ENCODE results near the gene CCSER2. TPM values are rescaled to one million over a fixed set of nuclear protein-coding genes. Genes with fewer than 3 reads are reported as not detected.

Gene CCSER2
- polyA plus RNA-seq, 3 donors = 7.4 to 23.3 (median 14.3) TPM

GRCh38 chr10:84341983-84342382, 13.6 kb downstream of the CCSER2 start:
- Histone ChIP-seq H3K27ac (ENCODE audit: low read depth in 1 of 2, low read length in 2 of 2) (no peak overlapping the region), H4K20me1 (ENCODE audit: insufficient read depth, low read length) (peaks cover 49% of the 10 kb centered on the region), H3K36me3 (replicated peaks in 1 of 2; ENCODE audit: control insufficient read depth in 1 of 2, insufficient read depth in 2 of 2, low read length in 2 of 2) (no peaks in the 10 kb centered on the region), H3K27me3 (ENCODE audit: control insufficient read depth in 2 of 2, insufficient read depth in 2 of 2, low read length in 2 of 2) (no peaks in the 10 kb centered on the region), H3K4me2 (replicated peaks; ENCODE audit: extremely low read depth, low read length, poor library complexity, severe bottlenecking) (no peak overlapping the region), H3K79me2 (ENCODE audit: insufficient read depth, low read length) (peaks cover 6% of the 10 kb centered on the region), H3K9ac (ENCODE audit: insufficient read depth, low read length, poor library complexity, severe bottlenecking) (no peak overlapping the region), H3K9me3 (replicated peaks in 1 of 2; ENCODE audit: control insufficient read depth in 1 of 2, insufficient read depth in 1 of 2, low read length in 2 of 2) (no peaks in the 10 kb centered on the region), H3K4me3 (replicated peaks in 1 of 3; ENCODE audit: low read depth in 2 of 3, low read length in 3 of 3) (no peak overlapping the region), H3K4me1 (ENCODE audit: control insufficient read depth in 1 of 2, insufficient read depth in 2 of 2, low read length in 2 of 2) (no peaks in the 10 kb centered on the region), H2AFZ (ENCODE audit: insufficient read depth, low read depth, low read length, poor library complexity, severe bottlenecking) (no peak overlapping the region)
- H3K9me3 Mint-ChIP-seq = peaks cover 0 to 1% (median 0%) of the 10 kb centered on the region in 7 donors
- H3K27me3 Mint-ChIP-seq (ENCODE audit: low read depth in 3 of 3) = no peaks in the 10 kb centered on the region
- no peak overlapping the region for H3K4me3 Mint-ChIP-seq
- peaks cover 4 to 8% of the 10 kb centered on the region in 2 donors for H3K36me3 Mint-ChIP-seq
- WGBS (ENCODE audit: insufficient coverage) = no CpG with 5 or more reads among the region's 1 CpG
- peaks cover 4% of the 10 kb centered on the region for H3K4me1 Mint-ChIP-seq
- peak overlapping the region in 1 of 7 donors; percentile 24 for H3K27ac Mint-ChIP-seq
- DNase-seq = peak in 1 of 3 donors; percentile 19
- TF ChIP-seq CTCF (IDR thresholded peaks at IDR 0.05) = no peak
- intact Hi-C loops (cut with micrococcal nuclease) = no loop called here

- no peak overlapping the region for H3K4me3 ChIP-seq (replicated peaks in 1 of 3; ENCODE audit: low read depth in 2 of 3, low read length in 3 of 3)
- H3K4me1 ChIP-seq (ENCODE audit: control insufficient read depth in 1 of 2, insufficient read depth in 2 of 2, low read length in 2 of 2) = no peaks in the 10 kb centered on the region
- DNase-seq = no peak
- H3K36me3 ChIP-seq (replicated peaks in 1 of 2; ENCODE audit: control insufficient read depth in 1 of 2, insufficient read depth in 2 of 2, low read length in 2 of 2) = no peaks in the 10 kb centered on the region
- Mint-ChIP-seq H3K4me3 (no peak overlapping the region), H3K27ac (no peak overlapping the region), H3K27me3 (ENCODE audit: low read depth in 3 of 3) (no peaks in the 10 kb centered on the region), H3K4me1 (peaks cover 4% of the 10 kb centered on the region), H3K9me3 (peaks cover 0 to 2% (median 0%) of the 10 kb centered on the region in 7 donors), H3K36me3 (peaks cover 4 to 9% of the 10 kb centered on the region in 2 donors)
- no peaks in the 10 kb centered on the region for H3K27me3 ChIP-seq (ENCODE audit: control insufficient read depth in 2 of 2, insufficient read depth in 2 of 2, low read length in 2 of 2)
- TF ChIP-seq CTCF (IDR thresholded peaks at IDR 0.05) = no peak
- no peak overlapping the region for H3K9ac ChIP-seq (ENCODE audit: insufficient read depth, low read length, poor library complexity, severe bottlenecking)
- no peaks in the 10 kb centered on the region for H3K9me3 ChIP-seq (replicated peaks in 1 of 2; ENCODE audit: control insufficient read depth in 1 of 2, insufficient read depth in 1 of 2, low read length in 2 of 2)
- H3K4me2 ChIP-seq (replicated peaks; ENCODE audit: extremely low read depth, low read length, poor library complexity, severe bottlenecking) = no peak overlapping the region
- H2AFZ ChIP-seq (ENCODE audit: insufficient read depth, low read depth, low read length, poor library complexity, severe bottlenecking) = no peak overlapping the region
- H3K79me2 ChIP-seq (ENCODE audit: insufficient read depth, low read length) = peaks cover 4% of the 10 kb centered on the region
- WGBS (ENCODE audit: insufficient coverage) = 91% methylated on average over 3 of the region's 6 CpGs
- intact Hi-C loops (cut with micrococcal nuclease) = no loop called here
- H4K20me1 ChIP-seq (ENCODE audit: insufficient read depth, low read length) = peaks cover 43% of the 10 kb centered on the region
- H3K27ac ChIP-seq (ENCODE audit: low read depth in 1 of 2, low read length in 2 of 2) = no peak overlapping the region
These were observed 14.2 kb downstream of the CCSER2 start for GRCh38 chr10:84342584-84342983.

All from CD14-positive monocyte (primary cell).